ENCODE results near the gene SLC6A17.

SLC6A17 gene

DNA sequence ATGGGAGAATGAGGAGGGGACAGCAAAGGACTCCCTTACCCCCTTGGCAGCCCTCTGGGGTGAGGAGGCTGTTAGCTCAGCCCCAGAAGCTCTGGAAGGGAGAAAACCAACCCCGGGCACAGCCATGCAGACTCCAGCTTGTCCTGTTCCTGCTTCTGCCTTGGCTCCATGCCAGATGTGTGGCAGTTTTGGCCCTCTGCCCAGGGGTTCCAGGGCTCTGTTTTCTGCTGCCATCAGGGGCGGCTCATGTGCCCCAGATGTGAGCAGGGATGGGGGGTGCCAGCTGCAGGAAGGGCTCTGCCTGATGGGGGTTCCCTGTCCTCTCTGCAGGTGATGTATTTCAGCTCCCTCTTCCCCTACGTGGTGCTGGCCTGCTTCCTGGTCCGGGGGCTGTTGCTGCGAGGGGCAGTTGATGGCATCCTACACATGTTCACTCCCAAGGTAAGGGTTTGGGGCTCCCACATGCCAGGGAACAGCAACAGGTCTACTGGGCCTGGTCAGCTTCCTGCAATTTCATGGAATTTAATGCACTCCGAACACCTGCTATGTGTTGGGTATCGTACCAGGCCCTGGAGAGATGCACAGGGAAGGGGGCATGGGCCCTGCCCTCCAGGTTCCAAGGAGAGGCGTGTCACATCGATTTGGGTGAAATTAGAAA, 26.1 kb downstream of the SLC6A17 start:
- no peak for DNase-seq

DNA sequence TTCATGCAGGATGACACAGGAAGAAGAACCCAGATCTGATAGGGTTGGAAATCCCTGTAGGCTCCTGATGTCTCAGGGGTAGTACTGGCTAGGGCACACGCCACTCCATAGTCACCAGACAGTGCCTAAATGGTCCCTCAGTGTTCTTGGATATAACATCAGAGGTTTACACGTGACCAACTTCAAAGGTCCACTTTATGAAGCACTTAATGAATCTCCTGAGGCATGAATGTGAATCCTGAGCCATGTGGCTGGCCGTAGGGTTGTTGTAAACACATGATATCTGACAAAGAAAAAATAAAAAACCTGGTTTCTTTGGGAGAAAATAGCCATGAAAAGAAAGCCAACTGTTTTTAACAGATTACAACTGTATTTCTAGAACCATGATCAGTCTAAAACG, 27.5 kb downstream of the SLC6A17 start:
- DNase-seq, result no peak

DNA sequence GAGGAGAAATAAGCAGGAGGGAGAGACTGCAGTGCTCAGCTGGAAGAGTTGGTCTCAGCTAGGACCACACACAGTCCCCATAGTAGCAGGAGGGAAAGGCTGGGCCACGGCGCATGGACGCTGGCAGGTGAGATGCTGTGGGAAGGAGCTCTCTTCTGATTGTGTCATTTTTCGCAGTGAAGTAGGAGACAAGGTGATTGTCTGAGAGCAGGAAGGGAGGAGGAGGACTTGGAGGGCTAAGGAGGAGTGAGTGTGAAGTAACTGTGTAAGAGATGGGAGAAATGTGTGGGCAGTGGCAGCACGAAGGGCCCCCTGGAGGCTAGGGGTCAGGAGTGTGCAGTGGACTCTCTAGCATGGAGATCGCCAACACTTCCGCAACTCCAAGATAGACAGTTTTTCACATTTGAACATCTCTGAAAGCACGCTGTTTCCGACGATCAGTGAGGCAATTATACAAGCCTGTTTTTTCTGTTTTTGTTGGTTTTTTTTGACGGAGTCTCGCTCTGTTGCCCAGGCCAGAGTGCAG, 33.4 kb downstream of the SLC6A17 start:
- no peak for DNase-seq

DNA sequence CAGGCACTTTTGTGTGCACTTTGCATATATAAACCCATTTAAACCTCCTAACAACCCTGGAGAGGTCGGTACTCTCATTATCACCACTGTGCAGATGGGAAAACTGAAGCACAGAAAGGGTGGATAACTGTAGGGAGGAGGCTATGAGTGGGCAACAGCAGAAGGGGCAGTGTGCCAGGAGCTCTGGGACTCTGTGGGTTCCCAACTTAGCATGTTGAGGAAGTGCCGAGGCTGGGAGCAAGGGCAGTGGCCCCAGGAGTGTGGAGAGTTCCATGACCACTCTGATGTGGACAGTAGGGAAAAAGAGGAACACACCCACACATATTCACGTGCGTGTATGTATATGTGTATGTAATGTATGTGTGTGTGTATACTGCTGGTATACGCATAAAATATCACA, 34.2 kb downstream of the SLC6A17 start:
- no peak for DNase-seq

DNA sequence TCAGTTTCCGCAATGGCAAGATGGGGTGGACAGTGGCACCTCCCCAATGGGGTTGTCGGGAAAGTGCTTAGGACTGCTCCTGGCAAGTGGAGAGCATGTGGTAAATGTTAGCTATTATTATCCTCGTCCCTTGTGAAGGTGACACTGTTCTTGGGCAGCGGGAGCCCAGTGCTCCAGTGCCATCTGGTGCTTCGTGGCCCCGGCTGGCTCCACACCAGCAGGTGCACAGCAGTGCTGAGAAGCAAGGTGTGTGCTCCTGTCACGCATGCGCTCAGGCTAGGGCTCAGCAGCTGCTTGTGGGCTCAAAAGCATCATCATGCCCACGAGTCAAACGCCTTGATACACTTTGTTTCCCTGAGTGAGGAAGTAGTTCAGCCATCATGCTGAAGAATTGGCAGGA, 34.9 kb downstream of the SLC6A17 start:
- no peak for DNase-seq

DNA sequence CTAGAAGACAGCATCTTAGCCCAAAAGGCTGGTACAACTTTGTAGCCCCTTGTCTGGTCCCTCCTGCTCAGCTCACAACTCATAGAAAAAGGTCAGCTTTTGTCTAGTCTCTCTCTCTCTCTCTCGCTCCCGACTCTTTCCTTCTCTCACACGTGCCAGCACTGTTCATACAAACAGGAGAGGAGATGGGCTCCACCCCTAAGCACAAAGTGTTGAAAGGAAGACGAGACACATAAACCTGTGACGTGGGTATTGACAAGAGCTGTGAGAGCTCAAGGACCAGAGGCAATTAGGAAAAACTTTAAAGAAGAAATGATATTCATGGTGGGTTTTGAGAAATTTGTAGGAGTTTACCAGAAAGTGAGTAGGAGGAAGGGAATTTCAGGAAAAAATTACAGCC, 36.3 kb downstream of the SLC6A17 start:
- no peak for DNase-seq

- DNase-seq, result no peak
Measured at GRCh38 chr1:110187139-110187890, 37.0 kb downstream of the SLC6A17 start.

- no peak for DNase-seq
Measured at GRCh38 chr1:110188035-110188618, 37.8 kb downstream of the SLC6A17 start.

DNA sequence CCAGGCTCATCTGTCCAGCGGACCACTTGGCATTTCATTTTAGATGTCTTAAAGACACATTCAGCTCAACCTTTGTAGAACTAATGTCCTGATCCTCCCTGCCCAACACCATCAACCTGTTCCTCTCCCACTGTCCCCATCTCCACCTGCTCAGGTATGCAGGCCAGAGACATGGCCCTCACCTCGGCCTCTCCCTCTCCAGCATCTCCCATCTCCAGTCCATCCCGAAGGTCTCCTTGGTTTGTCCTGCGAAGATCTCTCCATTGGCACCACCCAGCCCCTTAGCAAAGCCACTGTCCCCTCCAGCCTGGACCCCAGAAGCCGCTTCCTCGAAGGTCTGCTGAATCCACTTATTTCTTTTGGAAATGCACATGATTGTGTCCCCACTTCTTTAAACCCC, 38.9 kb downstream of the SLC6A17 start:
- no peak for DNase-seq

GRCh38 chr1:110190282-110190929, 40.1 kb downstream of the SLC6A17 start:
- no peak for DNase-seq

GRCh38 chr1:110192541-110192940, 42.2 kb downstream of the SLC6A17 start:
- DNase-seq, result no peak

DNA sequence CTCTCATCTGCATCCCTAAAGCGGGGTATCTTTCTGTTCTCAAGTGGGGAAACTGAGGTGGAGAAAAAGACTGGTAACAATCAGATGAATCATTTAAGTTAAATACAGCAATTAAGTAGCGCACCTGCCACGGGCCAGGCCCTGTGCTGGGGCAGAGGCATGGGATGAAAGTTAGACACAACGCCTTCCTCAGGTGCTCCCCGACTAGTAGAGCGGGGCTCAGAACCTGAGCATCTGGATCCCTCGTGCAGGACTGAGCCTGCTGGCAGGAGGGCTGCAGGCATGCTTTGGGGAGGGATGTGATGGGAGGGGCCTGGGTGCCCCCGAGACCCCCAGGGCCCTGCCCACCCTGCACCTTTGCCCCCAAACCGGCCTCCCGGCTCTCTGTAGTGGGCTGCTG, 44.9 kb downstream of the SLC6A17 start:
- DNase-seq, result no peak

GRCh38 chr1:110196917-110197765, 46.8 kb downstream of the SLC6A17 start:
- peak; percentile 49 for DNase-seq

- no peak for DNase-seq
Measured at GRCh38 chr1:110197905-110198629, 47.8 kb downstream of the SLC6A17 start.

DNA sequence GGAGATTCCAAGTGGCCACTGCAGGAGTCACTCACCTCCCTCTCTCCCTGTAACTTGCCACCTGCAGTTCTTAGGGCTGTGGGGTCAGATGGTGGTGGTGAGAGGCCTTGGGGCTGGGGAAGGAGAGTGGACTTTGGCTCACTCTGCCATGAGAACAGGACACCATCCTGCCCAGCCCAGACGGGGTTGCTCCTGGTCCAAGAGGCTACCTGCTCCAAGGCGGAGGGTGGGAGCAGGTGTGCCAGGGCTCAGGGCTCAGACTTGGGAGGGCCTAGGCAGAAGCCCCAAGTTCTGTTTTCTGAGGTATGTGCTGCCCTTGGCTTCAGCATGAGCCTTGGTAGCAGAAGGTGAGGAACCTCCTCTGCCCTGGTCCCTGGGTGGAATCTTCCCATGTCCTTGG, 48.5 kb downstream of the SLC6A17 start:
- DNase-seq, result no peak

DNA sequence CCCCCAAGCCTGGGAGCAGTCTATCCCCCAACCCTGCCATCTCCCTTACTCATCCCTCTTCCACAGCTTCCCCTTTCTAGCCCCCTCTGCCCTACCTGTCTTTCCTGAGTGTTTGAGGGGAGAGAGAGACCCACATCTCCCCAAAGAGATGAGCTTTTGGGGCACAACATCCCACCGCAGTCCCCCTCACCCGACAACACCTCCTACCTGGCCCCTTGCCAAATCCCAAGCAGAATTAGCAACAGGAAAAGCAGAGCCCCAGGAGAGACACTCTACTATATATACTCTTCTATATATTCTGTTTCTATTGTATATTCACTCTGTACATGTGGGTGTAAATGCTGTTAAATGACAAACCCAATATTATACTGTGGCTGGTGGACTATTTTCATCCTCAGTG, 49.9 kb downstream of the SLC6A17 start:
- no peak for DNase-seq

DNA sequence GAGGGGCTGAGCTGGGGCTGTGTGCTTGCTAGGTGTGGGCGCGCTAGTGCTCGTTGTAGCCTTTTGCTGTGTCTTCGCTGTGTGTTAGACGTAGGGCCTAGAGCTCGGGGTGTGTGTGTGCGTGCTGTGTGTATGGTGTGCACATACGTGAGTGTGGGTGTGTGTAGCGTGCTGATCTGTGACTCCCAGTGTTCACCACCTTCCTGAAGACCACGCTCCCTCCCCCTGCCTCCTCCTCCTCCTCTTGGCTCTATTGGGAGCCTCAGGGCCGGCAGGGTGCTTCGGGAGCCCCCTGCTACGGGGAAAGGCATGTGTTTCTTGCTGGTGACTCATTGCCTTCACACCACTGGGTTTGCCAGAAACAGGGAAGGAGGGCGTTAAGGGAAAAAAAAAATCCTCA, 50.4 kb downstream of the SLC6A17 start:
- DNase-seq, result no peak

GRCh38 chr1:110201157-110201825, 51.0 kb downstream of the SLC6A17 start:
- no peak for DNase-seq

- peak; percentile 63 for DNase-seq
Measured at GRCh38 chr1:110203021-110203661, 52.8 kb downstream of the SLC6A17 start.

GRCh38 chr1:110205156-110205555, 54.9 kb downstream of the SLC6A17 start:
- no peak for DNase-seq
